ENCODE measurements around the gene BCAS1.
"Not testable (repeated sequence)": the region's sequence is repeated elsewhere in the genome, so short reads cannot be mapped to it uniquely, and the experiment has no call there.

The BCAS1 gene

GRCh38 chr20:54019585-54019984, 50.8 kb downstream of the BCAS1 start:
- H3K4me3 ChIP-seq (ENCODE audit: low read depth, low read length): no peak overlapping the region
- TF ChIP-seq CTCF (IDR thresholded peaks at IDR 0.05; ENCODE audit: low read depth, low read length): no peak

GRCh38 chr20:54019127-54019526, 51.3 kb downstream of the BCAS1 start:
- no peak for TF ChIP-seq CTCF (IDR thresholded peaks at IDR 0.05; ENCODE audit: low read depth, low read length)
- no peak overlapping the region for H3K4me3 ChIP-seq (ENCODE audit: low read depth, low read length)

GRCh38 chr20:54017846-54018245, 52.5 kb downstream of the BCAS1 start:
- no peak overlapping the region for H3K4me3 ChIP-seq (ENCODE audit: low read depth, low read length)

GRCh38 chr20:54015496-54015895, 54.9 kb downstream of the BCAS1 start:
- H3K4me3 ChIP-seq (ENCODE audit: low read depth, low read length): no peak overlapping the region
- no peak for TF ChIP-seq CTCF (IDR thresholded peaks at IDR 0.05; ENCODE audit: low read depth, low read length)

More at GRCh38 chr20:54017846-54018245, 52.5 kb downstream of the BCAS1 start:
- no peak for TF ChIP-seq CTCF (IDR thresholded peaks at IDR 0.05; ENCODE audit: low read depth, low read length)

- H3K4me3 ChIP-seq (ENCODE audit: low read depth, low read length): no peak overlapping the region
- no peak for TF ChIP-seq CTCF (IDR thresholded peaks at IDR 0.05; ENCODE audit: low read depth, low read length)
Measured at GRCh38 chr20:54014293-54014926, 56.0 kb downstream of the BCAS1 start.

GRCh38 chr20:54013471-54013870, 56.9 kb downstream of the BCAS1 start:
- TF ChIP-seq CTCF (IDR thresholded peaks at IDR 0.05; ENCODE audit: low read depth, low read length): no peak
- H3K4me3 ChIP-seq (ENCODE audit: low read depth, low read length): no peak overlapping the region

- no peak for TF ChIP-seq CTCF (IDR thresholded peaks at IDR 0.05; ENCODE audit: low read depth, low read length)
- H3K4me3 ChIP-seq (ENCODE audit: low read depth, low read length): no peak overlapping the region
Measured at GRCh38 chr20:54011346-54011745, 59.0 kb downstream of the BCAS1 start.

- not testable (repeated sequence) for H3K4me3 ChIP-seq (ENCODE audit: low read depth, low read length)
Measured at GRCh38 chr20:54006216-54006615, 64.2 kb downstream of the BCAS1 start.

Data from WI38 (cell line).